GM21737 (cell line): ENCODE measurements around the gene PTPRK.
"Not testable (repeated sequence)": the region's sequence is repeated elsewhere in the genome, so short reads cannot be mapped to it uniquely, and the experiment has no call there.

Experiments
- ATAC-seq: cut with Tn5 transposase; IDR thresholded peaks from one replicate; pipeline ENCODE4 v1.9.1; 2021; ENCODE audit warnings: mild to moderate bottlenecking, moderate library complexity; ENCODE audit not compliant: unreplicated experiment

The PTPRK gene

GRCh38 chr6:127939442-127940066 lies 580.8 kb downstream of the PTPRK start:
- ATAC-seq = no peak

GRCh38 chr6:127938701-127939100 lies 581.7 kb downstream of the PTPRK start:
- no peak for ATAC-seq

DNA sequence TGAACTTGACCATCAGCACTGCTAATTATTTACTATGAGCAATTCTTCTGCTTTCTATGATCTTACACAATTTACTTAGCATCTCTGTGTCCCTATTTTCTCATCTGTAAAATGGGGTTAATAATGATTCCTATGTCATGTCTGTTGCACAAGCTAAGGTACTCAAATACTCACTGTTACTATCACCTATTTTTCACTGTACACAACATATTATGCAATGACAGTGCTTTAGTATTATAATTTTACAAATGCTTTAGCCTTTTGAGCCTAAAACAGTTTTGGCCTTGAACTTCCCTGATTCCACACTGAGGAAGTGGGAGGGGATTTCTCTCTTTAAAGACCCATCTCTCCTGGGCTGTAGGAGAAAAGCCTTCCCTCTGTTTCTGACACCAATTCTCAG lies 582.7 kb downstream of the PTPRK start:
- ATAC-seq = no peak

DNA sequence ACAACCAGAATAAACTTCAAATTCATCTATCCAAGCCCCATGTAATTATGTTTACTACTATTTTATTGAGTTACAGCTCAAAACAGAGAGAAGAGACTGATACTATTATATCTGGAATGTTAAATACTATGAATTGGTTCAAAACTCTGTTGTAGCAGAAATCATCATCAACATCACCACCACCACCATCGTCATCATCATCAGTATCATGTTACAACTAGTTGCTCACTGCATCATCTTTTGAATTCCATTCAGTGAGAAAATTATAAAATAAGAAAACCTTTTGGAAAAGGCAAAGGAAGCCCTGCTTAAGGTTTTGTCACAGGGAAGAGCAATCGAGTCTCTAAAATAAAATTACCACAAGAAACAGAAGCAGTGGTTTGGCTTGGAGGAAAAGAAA lies 583.3 kb downstream of the PTPRK start:
- no peak for ATAC-seq

DNA sequence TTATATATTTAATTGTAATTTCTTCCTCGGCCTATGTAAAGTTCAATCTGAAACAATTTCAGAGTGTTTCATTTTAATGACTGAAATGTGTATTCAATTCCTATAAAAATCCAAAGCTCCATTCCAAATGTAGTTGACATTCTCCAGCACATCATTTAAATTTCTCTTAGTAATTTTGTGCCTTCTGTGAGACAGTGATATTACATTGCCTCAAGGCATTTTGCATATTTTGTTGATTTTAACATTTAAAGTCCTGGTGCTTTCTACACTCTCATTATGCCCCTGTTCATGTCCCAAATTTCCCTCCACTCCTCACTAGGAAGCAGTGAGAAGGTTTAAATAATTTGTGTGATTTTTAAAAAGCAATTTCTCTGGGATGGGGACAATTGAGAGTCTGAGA lies 585.4 kb downstream of the PTPRK start:
- ATAC-seq = no peak

- no peak for ATAC-seq
Observed at GRCh38 chr6:127933852-127934840, 586.3 kb downstream of the PTPRK start.

DNA sequence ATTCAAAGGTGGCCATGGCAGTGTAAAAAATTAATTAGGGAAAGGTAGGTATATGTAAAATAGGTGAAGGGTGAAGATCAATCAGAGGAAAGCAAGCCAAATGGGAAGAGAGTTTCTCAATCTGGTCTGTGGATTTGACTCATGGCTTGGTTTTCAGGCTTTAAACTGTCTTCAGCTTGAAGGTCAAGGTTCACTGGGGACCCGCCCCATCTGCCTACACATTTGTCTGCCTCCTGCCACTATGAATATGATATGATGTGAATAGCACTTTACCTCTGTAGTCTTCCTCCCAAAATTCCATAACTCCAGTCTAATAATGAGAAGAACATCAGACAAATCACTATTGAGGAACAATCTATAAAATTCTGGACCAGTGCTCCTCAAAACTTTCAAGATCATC lies 587.3 kb downstream of the PTPRK start:
- no peak for ATAC-seq

GRCh38 chr6:127932708-127933107 lies 587.7 kb downstream of the PTPRK start:
- ATAC-seq = no peak

- ATAC-seq = not testable (repeated sequence)
Observed at GRCh38 chr6:127926441-127926840, 594.0 kb downstream of the PTPRK start.

DNA sequence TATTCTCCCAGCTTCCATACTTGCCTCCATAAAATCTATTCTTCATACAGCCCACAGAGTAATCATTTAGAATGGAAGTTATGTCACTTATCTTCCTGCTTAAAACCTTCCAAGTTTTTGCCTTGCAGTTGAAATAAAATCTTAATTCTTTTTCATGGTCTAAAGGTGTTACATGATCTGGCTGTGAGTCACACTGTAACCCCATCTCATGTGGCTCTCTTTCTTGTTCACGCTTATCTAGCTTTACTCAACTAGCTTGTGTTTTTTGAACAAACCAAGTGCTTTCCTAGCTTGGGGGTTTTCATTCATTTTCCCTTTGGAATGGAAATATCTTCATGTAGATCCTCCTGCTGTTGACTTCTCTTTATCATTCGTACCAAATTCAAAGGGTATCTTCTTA lies 596.0 kb downstream of the PTPRK start:
- no peak for ATAC-seq

DNA sequence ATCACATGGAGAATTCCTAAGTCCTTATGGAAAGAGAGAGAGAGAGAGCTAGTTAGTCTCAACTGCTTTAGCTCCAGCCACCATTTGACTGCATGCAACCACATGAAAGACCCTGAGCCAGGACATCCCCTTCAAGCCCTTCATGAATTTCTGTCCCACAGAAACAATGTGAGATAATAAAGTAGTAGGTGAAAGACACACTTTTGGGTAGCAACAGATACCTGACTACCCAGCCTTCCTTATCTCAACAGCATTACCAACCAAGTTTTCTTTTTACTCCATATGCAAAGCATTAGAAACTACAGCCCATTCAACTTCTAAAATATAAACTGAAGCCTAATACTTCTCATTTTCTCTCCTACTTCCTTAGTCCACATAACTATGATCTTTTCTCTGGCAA lies 596.4 kb downstream of the PTPRK start:
- ATAC-seq = no peak

DNA sequence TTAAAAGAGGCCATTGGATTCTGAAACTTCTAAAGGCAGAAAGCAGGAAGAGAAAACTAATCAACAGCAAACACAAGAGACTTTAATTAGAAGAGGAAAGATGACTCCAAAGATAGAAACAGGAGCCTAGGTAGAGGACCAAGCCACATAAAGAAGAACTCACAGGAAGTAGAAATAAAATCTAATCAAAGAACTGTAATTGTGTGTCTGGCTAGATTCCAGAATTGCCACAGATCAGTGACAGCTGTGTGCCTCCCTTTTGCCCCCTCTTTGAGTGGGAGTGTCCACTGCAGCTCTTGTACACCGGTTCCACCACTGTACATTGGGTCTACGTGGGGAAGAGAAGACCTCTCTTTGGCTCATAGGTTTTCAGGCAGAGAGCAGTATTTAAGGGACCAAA lies 597.3 kb downstream of the PTPRK start:
- no peak for ATAC-seq

- no peak for ATAC-seq
Observed at GRCh38 chr6:127921982-127922381, 598.4 kb downstream of the PTPRK start.

- ATAC-seq = no peak
Observed at GRCh38 chr6:127920804-127921203, 599.6 kb downstream of the PTPRK start.
